Smooth muscle cell (in vitro differentiated cells): ENCODE data around the gene NT5C. TPM values are rescaled to one million over a fixed set of nuclear protein-coding genes. Genes with fewer than 3 reads are reported as not detected.
"Not testable (repeated sequence)": the region's sequence is repeated elsewhere in the genome, so short reads cannot be mapped to it uniquely, and the experiment has no call there.

ENCODE experiments used
- DNase-seq: peaks from one replicate; lab custom pipeline; 2025; ENCODE audit not compliant: unreplicated experiment; lab: John Stamatoyannopoulos, UW
- H2AFZ ChIP-seq: fragments of 200-600 bp; sonication (generic); 2 replicates; pipeline ENCODE4 v1.6.0; 2016; ENCODE audit warnings: antibody characterized with exemption, low read depth, mild to moderate bottlenecking
- H3F3A ChIP-seq: fragments of 200-600 bp; sonication (generic); 2 replicates; pipeline ENCODE4 v1.6.0; 2017; ENCODE audit warnings: antibody characterized with exemption, low read depth
- H3K27ac ChIP-seq: fragments of 200-600 bp; sonication (generic); 2 replicates; pipeline ENCODE4 v1.5.1; 2016; ENCODE audit warnings: low read depth, mild to moderate bottlenecking
- H3K27me3 ChIP-seq: fragments of 200-600 bp; sonication (generic); 2 replicates; pipeline ENCODE4 v1.6.1; 2016; ENCODE audit warnings: low read depth, mild to moderate bottlenecking
- H3K36me3 ChIP-seq: fragments of 200-600 bp; sonication (generic); 2 replicates; pipeline ENCODE4 v1.5.1; 2016; ENCODE audit warnings: low read depth
- H3K4me1 ChIP-seq: fragments of 200-600 bp; sonication (generic); 2 replicates; pipeline ENCODE4 v1.5.1; 2016; ENCODE audit warnings: low read depth
- H3K4me2 ChIP-seq: fragments of 200-600 bp; sonication (generic); 2 replicates; pipeline ENCODE4 v1.6.0; 2016; ENCODE audit warnings: mild to moderate bottlenecking
- H3K4me3 ChIP-seq: fragments of 200-600 bp; sonication (generic); 2 replicates; pipeline ENCODE4 v1.5.1; 2016; ENCODE audit warnings: mild to moderate bottlenecking
- H3K79me2 ChIP-seq: fragments of 200-600 bp; sonication (generic); 2 replicates; pipeline ENCODE4 v1.6.0; 2016; ENCODE audit warnings: low read depth, mild to moderate bottlenecking
- H3K9ac ChIP-seq: fragments of 200-600 bp; sonication (generic); 2 replicates; pipeline ENCODE4 v1.6.0; 2016; ENCODE audit warnings: low read depth
- H3K9me3 ChIP-seq: fragments of 200-600 bp; sonication (generic); replicated peaks from 2 replicates; pipeline ENCODE4 v1.5.1; 2016; ENCODE audit warnings: low read depth
- H4K20me1 ChIP-seq: fragments of 200-600 bp; sonication (generic); 2 replicates; pipeline ENCODE4 v1.6.0; 2016; ENCODE audit warnings: low read depth
- WGBS: methylation state at CpG from one replicate; pipeline ENCODE4 v1.1.7; 2016; ENCODE audit warnings: low lambda C conversion rate; 5-methylcytosine and 5-hydroxymethylcytosine counted together
- polyA plus RNA-seq: library from polyadenylated mRNA; unstranded; fragments of >200 nt; fragmentation: Nextera tagmentation; extraction: Ambion mirVana; gene quantifications from 2 replicates; pipeline ENCODE4 v1.2.1, GENCODE V29; 2016
- total RNA-seq: library from RNA; depleted of rRNA; stranded (reverse); fragments of >200 nt; gene quantifications from 2 replicates; pipeline ENCODE4 v1.2.3, GENCODE V29; 2014
- TF ChIP-seq, protein P1 (sequence below): fragments of 200-600 bp; sonication (generic); IDR thresholded peaks from 2 replicates; pipeline ENCODE4 v1.5.1; 2017; ENCODE audit warnings: borderline replicate concordance, mild to moderate bottlenecking, antibody characterized with exemption; ENCODE audit not compliant: insufficient read depth, poor library complexity, severe bottlenecking

Gene NT5C
- total and polyA plus RNA-seq, 2 experiments from 2014 or later: 39.9 to 46.8 TPM

DNA sequence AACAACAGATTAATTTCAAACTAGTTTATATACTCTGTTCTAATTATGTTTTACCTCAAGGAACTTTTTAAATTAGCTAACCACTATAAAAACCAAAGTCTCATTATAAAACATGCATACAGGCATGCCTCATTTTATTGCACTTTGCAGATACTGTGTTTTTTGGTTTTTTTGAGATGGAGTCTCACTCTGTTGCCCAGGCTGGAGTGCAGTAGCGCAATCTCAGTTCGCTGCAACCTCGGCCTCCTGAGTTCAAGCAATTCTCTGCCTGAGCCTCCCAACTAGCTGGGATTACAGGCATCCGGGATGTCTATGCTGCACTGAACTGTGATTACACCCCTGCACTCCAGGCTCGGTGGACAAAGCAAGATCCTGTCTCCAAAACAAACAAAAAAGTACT, 31.5 kb upstream of the NT5C start:
- Histone ChIP-seq H3K36me3 (peaks cover 9% of the 10 kb centered on the region), H3K27me3 (no peaks in the 10 kb centered on the region), H3K9ac (no peak overlapping the region), H3K4me3 (no peak overlapping the region), H3K4me2 (no peak overlapping the region), H3K4me1 (no peaks in the 10 kb centered on the region), H3K9me3 (no peaks in the 10 kb centered on the region), H3K27ac (no peak overlapping the region), H4K20me1 (peaks cover 4% of the 10 kb centered on the region), H3K79me2 (no peaks in the 10 kb centered on the region), H3F3A (peaks cover 9% of the 10 kb centered on the region), H2AFZ (no peak overlapping the region)
- TF ChIP-seq, protein P1, sequence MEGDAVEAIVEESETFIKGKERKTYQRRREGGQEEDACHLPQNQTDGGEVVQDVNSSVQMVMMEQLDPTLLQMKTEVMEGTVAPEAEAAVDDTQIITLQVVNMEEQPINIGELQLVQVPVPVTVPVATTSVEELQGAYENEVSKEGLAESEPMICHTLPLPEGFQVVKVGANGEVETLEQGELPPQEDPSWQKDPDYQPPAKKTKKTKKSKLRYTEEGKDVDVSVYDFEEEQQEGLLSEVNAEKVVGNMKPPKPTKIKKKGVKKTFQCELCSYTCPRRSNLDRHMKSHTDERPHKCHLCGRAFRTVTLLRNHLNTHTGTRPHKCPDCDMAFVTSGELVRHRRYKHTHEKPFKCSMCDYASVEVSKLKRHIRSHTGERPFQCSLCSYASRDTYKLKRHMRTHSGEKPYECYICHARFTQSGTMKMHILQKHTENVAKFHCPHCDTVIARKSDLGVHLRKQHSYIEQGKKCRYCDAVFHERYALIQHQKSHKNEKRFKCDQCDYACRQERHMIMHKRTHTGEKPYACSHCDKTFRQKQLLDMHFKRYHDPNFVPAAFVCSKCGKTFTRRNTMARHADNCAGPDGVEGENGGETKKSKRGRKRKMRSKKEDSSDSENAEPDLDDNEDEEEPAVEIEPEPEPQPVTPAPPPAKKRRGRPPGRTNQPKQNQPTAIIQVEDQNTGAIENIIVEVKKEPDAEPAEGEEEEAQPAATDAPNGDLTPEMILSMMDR: no peak
- no peak for DNase-seq
- 96% methylated on average over 5 of the region's 5 CpGs for WGBS

GRCh38 chr17:75160211-75160610, 28.7 kb upstream of the NT5C start:
- H3K4me1 ChIP-seq: peaks cover 3% of the 10 kb centered on the region
- no peak overlapping the region for H3K4me2 ChIP-seq
- WGBS: 91% methylated on average over 5 of the region's 5 CpGs
- no peaks in the 10 kb centered on the region for H3K9me3 ChIP-seq
- H3K36me3 ChIP-seq: no peaks in the 10 kb centered on the region
- H3K9ac ChIP-seq: no peak overlapping the region
- H3K4me3 ChIP-seq: no peak overlapping the region
- H3K79me2 ChIP-seq: no peaks in the 10 kb centered on the region
- H3F3A ChIP-seq: peaks cover 14% of the 10 kb centered on the region
- no peak overlapping the region for H2AFZ ChIP-seq
- TF ChIP-seq, protein P1: no peak
- no peak for DNase-seq
- no peaks in the 10 kb centered on the region for H3K27me3 ChIP-seq
- H3K27ac ChIP-seq: peak overlapping the region; percentile 79
- H4K20me1 ChIP-seq: no peaks in the 10 kb centered on the region

DNA sequence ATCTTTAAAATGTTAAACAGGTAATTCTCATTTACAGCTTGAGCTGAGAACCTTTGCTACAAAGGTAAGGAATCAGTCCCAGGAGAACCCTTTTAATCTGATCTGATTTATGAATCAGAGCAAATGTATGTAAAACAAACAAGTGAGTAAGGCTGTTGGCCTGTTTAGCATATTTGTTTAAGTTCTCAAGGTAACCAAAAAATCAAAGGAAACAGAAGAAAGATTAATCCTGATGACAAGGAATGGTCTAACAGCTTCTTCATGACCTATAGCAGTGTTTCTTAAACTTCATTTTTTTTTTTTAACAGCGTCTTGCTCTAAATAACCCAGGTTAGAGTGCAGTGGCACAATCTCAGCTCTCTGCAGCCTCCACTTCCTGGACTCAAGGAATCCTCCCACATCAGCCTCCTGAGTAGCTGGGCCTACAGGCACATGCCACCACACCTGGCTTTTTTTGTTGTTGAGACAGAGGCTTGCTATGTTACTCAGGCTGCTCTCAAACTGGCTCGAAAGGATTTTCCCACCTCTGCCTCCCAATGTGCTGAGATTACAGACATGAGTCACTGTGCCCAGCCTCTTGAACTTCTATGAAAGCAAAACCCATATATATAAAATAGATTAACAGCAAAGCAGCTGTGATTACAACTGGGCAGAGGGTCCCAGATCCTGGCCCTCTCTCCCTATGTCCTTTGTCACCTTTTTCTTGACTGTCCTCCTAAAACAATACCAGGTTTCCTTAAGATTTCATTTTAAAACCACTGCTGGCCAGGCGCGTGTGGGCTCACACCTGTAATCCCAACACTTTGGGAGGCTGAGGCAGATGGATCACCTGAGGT, 27.9 kb upstream of the NT5C start:
- Histone ChIP-seq H3K4me3 (no peak overlapping the region), H3K9me3 (no peaks in the 10 kb centered on the region), H3K4me1 (peaks cover 8% of the 10 kb centered on the region), H3K27me3 (no peaks in the 10 kb centered on the region), H3K4me2 (no peak overlapping the region), H2AFZ (no peak overlapping the region), H3K9ac (no peak overlapping the region), H4K20me1 (no peaks in the 10 kb centered on the region), H3F3A (peaks cover 19% of the 10 kb centered on the region), H3K27ac (peak overlapping the region; percentile 79), H3K36me3 (no peaks in the 10 kb centered on the region), H3K79me2 (no peaks in the 10 kb centered on the region)
- 78% methylated on average over 4 of the region's 4 CpGs for WGBS
- TF ChIP-seq, protein P1: no peak
- DNase-seq: no peak

GRCh38 chr17:75158480-75158879, 26.9 kb upstream of the NT5C start:
- not testable (repeated sequence) for H4K20me1 ChIP-seq, H3K4me1 ChIP-seq, H3K36me3 ChIP-seq, H2AFZ ChIP-seq, H3K4me3 ChIP-seq, DNase-seq, H3K9me3 ChIP-seq, H3K79me2 ChIP-seq, H3K9ac ChIP-seq, H3K27me3 ChIP-seq, H3K4me2 ChIP-seq
- Histone ChIP-seq H3F3A (peaks cover 19% of the 10 kb centered on the region), H3K27ac (peak overlapping the region; percentile 79)
- 84% methylated on average over 8 of the region's 8 CpGs for WGBS
